SU-DHL-6 (cell line): ENCODE measurements around the gene NDC80.

Experiments used
- H2AFZ ChIP-seq: fragments of 200-600 bp; sonication (generic); 2 replicates; pipeline ENCODE4 v1.6.1; 2014; ENCODE audit warnings: low read depth, mild to moderate bottlenecking, moderate library complexity, mixed read lengths, antibody characterized with exemption, low read length; ENCODE audit not compliant: severe bottlenecking
- H3F3A ChIP-seq: fragments of 200-600 bp; shearing (Covaris generic); 2 replicates; pipeline ENCODE4 v1.6.0; 2016; ENCODE audit warnings: antibody characterized with exemption, mild to moderate bottlenecking; ENCODE audit not compliant: insufficient read depth
- H3K27ac ChIP-seq: fragments of 200-600 bp; sonication (generic); 2 replicates; pipeline ENCODE4 v1.5.1; 2016; ENCODE audit warnings: low read depth, mild to moderate bottlenecking, low read length, moderate library complexity, mixed read lengths
- H3K27me3 ChIP-seq: fragments of 200-600 bp; sonication (generic), shearing (Covaris generic); 2 replicates; pipeline ENCODE4 v1.6.0; 2014; ENCODE audit warnings: mild to moderate bottlenecking, low read length
- H3K36me3 ChIP-seq: fragments of 200-600 bp; sonication (generic); 2 replicates; pipeline ENCODE4 v1.6.1; 2014; ENCODE audit warnings: mild to moderate bottlenecking, low read length, mixed read lengths
- H3K4me2 ChIP-seq: fragments of 300-600, 200-600 bp; shearing (Covaris generic), sonication (generic); 2 replicates; pipeline ENCODE4 v1.6.0; 2014; ENCODE audit warnings: low read length, low read depth, mild to moderate bottlenecking; ENCODE audit not compliant: poor library complexity, severe bottlenecking
- H3K4me3 ChIP-seq: fragments of 200-600 bp; sonication (generic); 2 replicates; pipeline ENCODE4 v1.5.1; 2014; ENCODE audit warnings: antibody characterized with exemption, low read length, mild to moderate bottlenecking, mixed read lengths; ENCODE audit not compliant: insufficient read depth, poor library complexity, severe bottlenecking
- H3K79me2 ChIP-seq: fragments of 200-600 bp; sonication (generic); 2 replicates; pipeline ENCODE4 v1.6.1; 2014; ENCODE audit warnings: mild to moderate bottlenecking, low read length, moderate library complexity; ENCODE audit not compliant: insufficient read depth
- H3K9ac ChIP-seq: fragments of 200-600 bp; sonication (generic); 2 replicates; pipeline ENCODE4 v1.7.0; 2014; ENCODE audit warnings: mild to moderate bottlenecking, low read length
- H3K9me2 ChIP-seq: fragments of 200-600 bp; sonication (generic); replicated peaks from 2 replicates; pipeline ENCODE4 v1.6.1; 2014; ENCODE audit warnings: low read length; ENCODE audit not compliant: insufficient read depth
- H3K9me3 ChIP-seq: fragments of 200-600 bp; sonication (generic); 2 replicates; pipeline ENCODE4 v1.6.1; 2014; ENCODE audit warnings: low read length, mixed read lengths; ENCODE audit not compliant: insufficient read depth
- H4K20me1 ChIP-seq: fragments of 200-600 bp; sonication (generic); 2 replicates; pipeline ENCODE4 v1.6.1; 2014; ENCODE audit warnings: low read depth, mild to moderate bottlenecking, antibody characterized with exemption, low read length, moderate library complexity, mixed read lengths
- EZH2phosphoT487 ChIP-seq: fragments of 200-600 bp; sonication (generic), shearing (Covaris generic); conservative IDR thresholded peaks from 2 replicates; pipeline ENCODE4 v1.6.1; 2018; ENCODE audit warnings: mild to moderate bottlenecking, antibody characterized with exemption, low read length, moderate library complexity, mixed read lengths
- TF ChIP-seq, protein P1 (sequence below): fragments of 200-600 bp; sonication (generic); IDR thresholded peaks from one replicate; pipeline ENCODE4 v1.5.1; 2017; ENCODE audit warnings: antibody characterized with exemption, mild to moderate bottlenecking, low read length, moderate library complexity; ENCODE audit not compliant: insufficient read depth, poor library complexity, severe bottlenecking

NDC80 gene

DNA sequence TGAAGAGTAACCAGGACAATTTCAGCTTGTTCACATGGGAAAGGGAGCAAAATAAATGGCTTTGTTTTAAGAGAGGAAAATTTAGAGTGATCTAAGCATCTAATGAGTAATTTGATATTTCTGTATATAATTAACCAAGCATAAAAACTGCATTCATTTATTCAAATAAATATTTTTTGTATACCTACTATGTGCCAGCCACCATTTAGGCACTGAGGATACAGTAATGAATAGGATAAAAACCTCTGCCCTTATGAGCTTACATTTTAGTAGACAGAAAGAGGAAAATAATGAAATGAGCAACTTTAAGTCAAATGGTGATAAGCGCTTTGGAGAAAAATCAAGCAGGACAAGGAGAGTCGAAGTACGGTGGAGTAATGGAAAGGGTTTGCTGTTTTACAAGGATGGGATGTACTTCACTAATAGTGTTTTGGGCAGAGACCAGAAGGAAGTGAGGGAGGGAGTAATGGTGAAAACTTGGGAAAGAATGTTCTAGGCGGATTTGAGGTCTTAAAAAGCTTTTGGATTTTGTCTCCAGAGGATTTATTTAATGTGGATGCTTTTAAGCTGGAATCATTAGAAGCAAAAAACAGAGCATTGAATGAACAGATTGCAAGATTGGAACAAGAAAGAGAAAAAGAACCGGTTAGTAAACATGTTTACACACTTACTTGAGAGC, 17.4 kb downstream of the NDC80 start:
- H3K27me3 ChIP-seq, result no peaks in the 10 kb centered on the region
- H3K27ac ChIP-seq, result no peak overlapping the region
- no peak overlapping the region for H2AFZ ChIP-seq

GRCh38 chr18:2589345-2590068, 18.1 kb downstream of the NDC80 start:
- Histone ChIP-seq H3F3A (peaks cover 17% of the 10 kb centered on the region; the same call in 1 of the 2 replicates), H4K20me1 (no peaks in the 10 kb centered on the region), H3K4me2 (no peak overlapping the region), H3K4me3 (no peak overlapping the region), H2AFZ (no peak overlapping the region), H3K79me2 (no peaks in the 10 kb centered on the region; the same call in 1 of the 2 replicates), H3K9me2 (no peaks in the 10 kb centered on the region), H3K36me3 (peaks cover 83% of the 10 kb centered on the region), H3K27me3 (no peaks in the 10 kb centered on the region), H3K27ac (no peak overlapping the region), H3K9me3 (no peaks in the 10 kb centered on the region), H3K9ac (no peak overlapping the region)
- TF ChIP-seq EZH2phosphoT487, result no peak
- TF ChIP-seq, protein P1, sequence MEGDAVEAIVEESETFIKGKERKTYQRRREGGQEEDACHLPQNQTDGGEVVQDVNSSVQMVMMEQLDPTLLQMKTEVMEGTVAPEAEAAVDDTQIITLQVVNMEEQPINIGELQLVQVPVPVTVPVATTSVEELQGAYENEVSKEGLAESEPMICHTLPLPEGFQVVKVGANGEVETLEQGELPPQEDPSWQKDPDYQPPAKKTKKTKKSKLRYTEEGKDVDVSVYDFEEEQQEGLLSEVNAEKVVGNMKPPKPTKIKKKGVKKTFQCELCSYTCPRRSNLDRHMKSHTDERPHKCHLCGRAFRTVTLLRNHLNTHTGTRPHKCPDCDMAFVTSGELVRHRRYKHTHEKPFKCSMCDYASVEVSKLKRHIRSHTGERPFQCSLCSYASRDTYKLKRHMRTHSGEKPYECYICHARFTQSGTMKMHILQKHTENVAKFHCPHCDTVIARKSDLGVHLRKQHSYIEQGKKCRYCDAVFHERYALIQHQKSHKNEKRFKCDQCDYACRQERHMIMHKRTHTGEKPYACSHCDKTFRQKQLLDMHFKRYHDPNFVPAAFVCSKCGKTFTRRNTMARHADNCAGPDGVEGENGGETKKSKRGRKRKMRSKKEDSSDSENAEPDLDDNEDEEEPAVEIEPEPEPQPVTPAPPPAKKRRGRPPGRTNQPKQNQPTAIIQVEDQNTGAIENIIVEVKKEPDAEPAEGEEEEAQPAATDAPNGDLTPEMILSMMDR, result no peak

More for the DNA sequence above, 17.4 kb downstream of the NDC80 start:
- no peaks in the 10 kb centered on the region for H4K20me1 ChIP-seq
- no peaks in the 10 kb centered on the region for H3K9me2 ChIP-seq
- no peaks in the 10 kb centered on the region; the same call in 1 of the 2 replicates for H3K79me2 ChIP-seq
- no peak for TF ChIP-seq EZH2phosphoT487
- TF ChIP-seq, protein P1, result no peak
- peaks cover 79% of the 10 kb centered on the region for H3K36me3 ChIP-seq
- H3F3A ChIP-seq, result peaks cover 18% of the 10 kb centered on the region; the same call in 1 of the 2 replicates
- no peak overlapping the region for H3K4me3 ChIP-seq
- H3K9ac ChIP-seq, result no peak overlapping the region
- no peak overlapping the region for H3K4me2 ChIP-seq
- no peaks in the 10 kb centered on the region for H3K9me3 ChIP-seq

DNA sequence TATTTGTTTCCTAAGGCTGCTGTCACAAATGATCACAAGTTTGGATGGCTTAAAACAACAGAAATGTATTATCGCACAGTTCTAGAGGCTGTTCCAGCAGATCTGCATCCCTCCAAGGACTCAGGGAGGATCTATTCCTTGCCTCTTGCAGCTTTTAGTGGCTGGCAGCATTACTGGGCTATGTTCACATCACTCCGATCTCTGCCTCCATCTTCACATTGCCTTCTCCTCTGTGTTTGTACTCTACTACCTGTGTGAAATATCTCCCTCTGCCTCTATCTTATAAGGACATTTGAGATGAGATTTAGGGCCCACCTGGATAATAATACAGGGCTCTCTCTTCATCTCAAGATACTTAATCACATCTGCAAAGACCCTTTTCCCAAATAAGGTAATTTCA, 18.9 kb downstream of the NDC80 start:
- no peaks in the 10 kb centered on the region for H3K9me2 ChIP-seq
- H4K20me1 ChIP-seq, result no peaks in the 10 kb centered on the region
- H2AFZ ChIP-seq, result no peak overlapping the region
- no peaks in the 10 kb centered on the region for H3K9me3 ChIP-seq
- H3K4me3 ChIP-seq, result no peak overlapping the region
- no peak overlapping the region for H3K27ac ChIP-seq
- no peak overlapping the region for H3K4me2 ChIP-seq
- TF ChIP-seq EZH2phosphoT487, result no peak
- TF ChIP-seq, protein P1, result no peak
- no peak overlapping the region for H3K9ac ChIP-seq
- no peaks in the 10 kb centered on the region for H3K27me3 ChIP-seq
- H3K79me2 ChIP-seq, result no peaks in the 10 kb centered on the region; the same call in 1 of the 2 replicates
- peaks cover 81% of the 10 kb centered on the region for H3K36me3 ChIP-seq
- H3F3A ChIP-seq, result peaks cover 12% of the 10 kb centered on the region; the same call in 1 of the 2 replicates
